ENCODE results near the gene SCP2.

The SCP2 gene

DNA sequence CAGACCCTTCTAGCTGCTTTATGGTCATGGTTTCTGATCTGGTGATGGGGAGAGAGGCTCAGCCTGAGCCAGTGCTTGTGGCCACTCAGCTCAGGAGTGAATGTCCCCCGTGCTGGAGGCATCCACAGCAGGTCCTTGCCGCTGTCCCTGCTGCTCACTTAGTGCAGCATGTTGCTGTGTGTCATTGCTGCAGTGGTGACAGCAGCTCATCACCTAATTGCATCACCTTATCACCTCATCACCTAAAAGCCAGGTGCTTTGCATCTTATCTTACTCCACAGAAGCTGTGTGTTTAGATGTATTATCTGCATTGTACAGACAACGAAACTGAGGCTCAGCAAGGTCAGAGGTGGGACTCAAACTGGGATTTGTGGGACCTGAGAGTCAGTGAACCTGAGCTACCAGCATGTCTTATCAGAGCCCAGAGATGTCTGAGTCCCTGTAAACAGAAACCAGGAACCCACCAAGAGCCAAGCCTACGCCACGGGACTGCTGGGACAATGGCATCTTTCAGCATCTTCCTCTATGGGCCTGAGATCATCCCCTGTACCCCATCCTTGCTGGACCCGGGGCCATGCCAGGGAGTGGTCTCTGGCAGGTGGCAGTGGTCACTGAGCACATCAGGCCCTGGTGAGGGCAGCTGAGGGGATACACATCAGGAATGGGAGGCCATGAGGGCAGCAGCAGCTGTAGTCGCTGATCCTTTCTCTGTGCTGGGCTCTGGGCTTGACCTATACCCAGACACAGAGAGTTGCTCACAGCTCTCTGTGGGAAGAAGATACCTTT lies 141.4 kb downstream of the SCP2 start:
- TF ChIP-seq TAF1 (IDR thresholded peaks at IDR 0.05; ENCODE audit: borderline replicate concordance, insufficient read depth, low read length) (no peak), FOXP2 (optimal IDR thresholded peaks at IDR 0.05; ENCODE audit: borderline replicate concordance, extremely low read depth, extremely low read length, insufficient read depth) (no peak), SIN3A (IDR thresholded peaks at IDR 0.05; ENCODE audit: borderline replicate concordance, insufficient read depth, low read length) (no peak), POLR2AphosphoS5 (IDR thresholded peaks at IDR 0.05; ENCODE audit: low read depth, low read length) (no peak)
- TF ChIP-seq, protein P1, sequence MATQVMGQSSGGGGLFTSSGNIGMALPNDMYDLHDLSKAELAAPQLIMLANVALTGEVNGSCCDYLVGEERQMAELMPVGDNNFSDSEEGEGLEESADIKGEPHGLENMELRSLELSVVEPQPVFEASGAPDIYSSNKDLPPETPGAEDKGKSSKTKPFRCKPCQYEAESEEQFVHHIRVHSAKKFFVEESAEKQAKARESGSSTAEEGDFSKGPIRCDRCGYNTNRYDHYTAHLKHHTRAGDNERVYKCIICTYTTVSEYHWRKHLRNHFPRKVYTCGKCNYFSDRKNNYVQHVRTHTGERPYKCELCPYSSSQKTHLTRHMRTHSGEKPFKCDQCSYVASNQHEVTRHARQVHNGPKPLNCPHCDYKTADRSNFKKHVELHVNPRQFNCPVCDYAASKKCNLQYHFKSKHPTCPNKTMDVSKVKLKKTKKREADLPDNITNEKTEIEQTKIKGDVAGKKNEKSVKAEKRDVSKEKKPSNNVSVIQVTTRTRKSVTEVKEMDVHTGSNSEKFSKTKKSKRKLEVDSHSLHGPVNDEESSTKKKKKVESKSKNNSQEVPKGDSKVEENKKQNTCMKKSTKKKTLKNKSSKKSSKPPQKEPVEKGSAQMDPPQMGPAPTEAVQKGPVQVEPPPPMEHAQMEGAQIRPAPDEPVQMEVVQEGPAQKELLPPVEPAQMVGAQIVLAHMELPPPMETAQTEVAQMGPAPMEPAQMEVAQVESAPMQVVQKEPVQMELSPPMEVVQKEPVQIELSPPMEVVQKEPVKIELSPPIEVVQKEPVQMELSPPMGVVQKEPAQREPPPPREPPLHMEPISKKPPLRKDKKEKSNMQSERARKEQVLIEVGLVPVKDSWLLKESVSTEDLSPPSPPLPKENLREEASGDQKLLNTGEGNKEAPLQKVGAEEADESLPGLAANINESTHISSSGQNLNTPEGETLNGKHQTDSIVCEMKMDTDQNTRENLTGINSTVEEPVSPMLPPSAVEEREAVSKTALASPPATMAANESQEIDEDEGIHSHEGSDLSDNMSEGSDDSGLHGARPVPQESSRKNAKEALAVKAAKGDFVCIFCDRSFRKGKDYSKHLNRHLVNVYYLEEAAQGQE (IDR thresholded peaks at IDR 0.05; ENCODE audit: insufficient read depth in 1 of 2, low read depth in 2 of 2, low read length in 2 of 2), result no peak

DNA sequence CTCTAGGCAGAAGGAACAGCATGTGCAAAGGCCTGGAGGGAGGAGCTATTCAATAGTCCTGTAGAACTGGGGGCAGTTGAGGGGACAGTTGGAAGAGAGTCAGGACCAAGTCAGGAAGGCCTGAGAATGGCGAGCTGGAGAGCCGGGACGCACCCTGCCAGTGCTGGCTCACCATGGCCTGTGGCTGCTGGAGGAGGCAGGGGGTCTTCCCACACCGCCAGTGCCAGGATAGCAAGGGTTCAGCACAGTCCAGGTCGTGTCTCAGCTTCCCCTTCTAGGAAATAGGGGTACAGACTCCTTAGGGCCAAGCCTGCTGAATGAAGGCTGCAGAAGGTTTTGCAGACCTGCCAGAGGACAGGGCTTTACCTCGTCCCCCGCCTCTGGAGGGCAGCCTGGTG lies 142.2 kb downstream of the SCP2 start:
- TF ChIP-seq SIN3A (IDR thresholded peaks at IDR 0.05; ENCODE audit: borderline replicate concordance, insufficient read depth, low read length) (no peak), TAF1 (IDR thresholded peaks at IDR 0.05; ENCODE audit: borderline replicate concordance, insufficient read depth, low read length) (no peak), POLR2AphosphoS5 (IDR thresholded peaks at IDR 0.05; ENCODE audit: low read depth, low read length) (no peak), FOXP2 (optimal IDR thresholded peaks at IDR 0.05; ENCODE audit: borderline replicate concordance, extremely low read depth, extremely low read length, insufficient read depth) (no peak)
- TF ChIP-seq, protein P1 (IDR thresholded peaks at IDR 0.05; ENCODE audit: insufficient read depth in 1 of 2, low read depth in 2 of 2, low read length in 2 of 2), result no peak

DNA sequence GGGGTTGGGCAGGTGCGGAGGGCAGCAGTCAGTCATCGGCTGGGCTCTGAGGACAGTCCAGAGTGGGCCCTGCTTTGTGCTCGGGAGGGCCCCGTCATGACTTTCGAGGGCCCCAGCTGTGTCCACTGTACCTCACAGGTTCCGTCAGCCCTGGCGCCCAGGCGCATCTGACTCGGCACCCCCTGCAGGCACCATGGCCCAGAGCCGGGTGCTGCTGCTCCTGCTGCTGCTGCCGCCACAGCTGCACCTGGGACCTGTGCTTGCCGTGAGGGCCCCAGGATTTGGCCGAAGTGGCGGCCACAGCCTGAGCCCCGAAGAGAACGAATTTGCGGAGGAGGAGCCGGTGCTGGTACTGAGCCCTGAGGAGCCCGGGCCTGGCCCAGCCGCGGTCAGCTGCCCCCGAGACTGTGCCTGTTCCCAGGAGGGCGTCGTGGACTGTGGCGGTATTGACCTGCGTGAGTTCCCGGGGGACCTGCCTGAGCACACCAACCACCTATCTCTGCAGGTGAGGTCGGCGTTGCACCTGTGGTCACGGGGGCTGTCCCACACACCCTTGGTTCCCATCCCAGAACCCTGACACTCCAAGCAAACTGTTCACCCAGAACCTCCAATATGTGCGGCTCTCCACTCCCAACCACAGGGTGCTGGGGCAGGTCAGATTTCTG lies 142.7 kb downstream of the SCP2 start:
- TF ChIP-seq POLR2AphosphoS5 (IDR thresholded peaks at IDR 0.05; ENCODE audit: low read depth, low read length), result no peak
- TF ChIP-seq, protein P1 (IDR thresholded peaks at IDR 0.05; ENCODE audit: insufficient read depth in 1 of 2, low read depth in 2 of 2, low read length in 2 of 2), result no peak
- no peak for TF ChIP-seq FOXP2 (optimal IDR thresholded peaks at IDR 0.05; ENCODE audit: borderline replicate concordance, extremely low read depth, extremely low read length, insufficient read depth)
- TF ChIP-seq TAF1 (IDR thresholded peaks at IDR 0.05; ENCODE audit: borderline replicate concordance, insufficient read depth, low read length), result no peak
- TF ChIP-seq SIN3A (IDR thresholded peaks at IDR 0.05; ENCODE audit: borderline replicate concordance, insufficient read depth, low read length), result no peak

DNA sequence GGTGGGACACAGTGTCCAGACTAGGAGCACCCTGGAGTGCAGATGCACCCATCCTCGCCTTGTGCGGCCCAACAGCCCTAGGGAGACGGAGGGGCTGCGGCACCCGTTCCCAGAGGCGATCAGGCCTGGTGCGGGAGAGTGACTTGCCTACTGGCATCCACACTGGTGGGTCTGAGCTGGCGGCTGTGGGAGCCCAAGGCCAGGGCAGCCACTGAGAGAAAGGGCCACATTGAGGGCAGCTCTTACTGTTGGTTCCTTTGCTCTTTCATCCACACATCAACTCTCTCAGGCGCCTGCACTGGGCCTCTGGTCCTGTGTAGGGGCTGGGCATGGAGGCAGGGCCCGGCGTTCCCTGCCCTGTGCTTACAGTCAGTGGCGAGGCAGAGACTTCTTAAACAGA lies 143.5 kb downstream of the SCP2 start:
- TF ChIP-seq FOXP2 (optimal IDR thresholded peaks at IDR 0.05; ENCODE audit: borderline replicate concordance, extremely low read depth, extremely low read length, insufficient read depth), result no peak
- TF ChIP-seq, protein P1 (IDR thresholded peaks at IDR 0.05; ENCODE audit: insufficient read depth in 1 of 2, low read depth in 2 of 2, low read length in 2 of 2), result no peak
- no peak for TF ChIP-seq TAF1 (IDR thresholded peaks at IDR 0.05; ENCODE audit: borderline replicate concordance, insufficient read depth, low read length)
- TF ChIP-seq POLR2AphosphoS5 (IDR thresholded peaks at IDR 0.05; ENCODE audit: low read depth, low read length), result no peak
- no peak for TF ChIP-seq SIN3A (IDR thresholded peaks at IDR 0.05; ENCODE audit: borderline replicate concordance, insufficient read depth, low read length)
